Skeletal muscle satellite cell (primary cell): Measurements from ENCODE around the gene ATXN7.

ENCODE experiments used
- H3K27me3 ChIP-seq: 2 replicates; pipeline ENCODE4 v1.7.0; 2013; ENCODE audit warnings: low read length; ENCODE audit not compliant: control insufficient read depth, insufficient read depth
- H3K36me3 ChIP-seq: 2 replicates; pipeline ENCODE4 v1.7.0; 2013; ENCODE audit warnings: mild to moderate bottlenecking, control low read depth, low read length; ENCODE audit not compliant: insufficient read depth
- H3K4me1 ChIP-seq: 2 replicates; pipeline ENCODE4 v1.7.0; 2013; ENCODE audit warnings: low read length; ENCODE audit not compliant: control insufficient read depth, insufficient read depth
- H3K4me2 ChIP-seq: 2 replicates; pipeline ENCODE4 v1.7.0; 2013; ENCODE audit warnings: mild to moderate bottlenecking, low read length
- H3K4me3 ChIP-seq: 2 replicates; pipeline ENCODE4 v1.7.0; 2013; ENCODE audit warnings: low read length
- H3K9ac ChIP-seq: 2 replicates; pipeline ENCODE4 v1.7.0; 2013; ENCODE audit warnings: mild to moderate bottlenecking, low read depth, low read length, moderate library complexity
- H3K9me3 ChIP-seq: replicated peaks from 2 replicates; pipeline ENCODE4 v1.7.0; 2013; ENCODE audit warnings: mild to moderate bottlenecking, control low read depth, low read length

The ATXN7 gene

GRCh38 chr3:63910001-63910400, 46.3 kb downstream of the ATXN7 start:
- no peaks in the 10 kb centered on the region for H3K27me3 ChIP-seq
- no peak overlapping the region for H3K4me3 ChIP-seq
- H3K4me1 ChIP-seq: peaks cover 21% of the 10 kb centered on the region
- H3K4me2 ChIP-seq: no peak overlapping the region
- no peak overlapping the region for H3K9ac ChIP-seq
- no peaks in the 10 kb centered on the region for H3K9me3 ChIP-seq
- peaks cover 5% of the 10 kb centered on the region for H3K36me3 ChIP-seq

- Histone ChIP-seq H3K36me3 (peaks cover 14% of the 10 kb centered on the region), H3K4me1 (peaks cover 21% of the 10 kb centered on the region), H3K9me3 (no peaks in the 10 kb centered on the region), H3K4me3 (peak overlapping the region; percentile 87), H3K27me3 (no peaks in the 10 kb centered on the region), H3K4me2 (peak overlapping the region; percentile 96), H3K9ac (peak overlapping the region; percentile 96)
Observed at GRCh38 chr3:63910891-63911290, 47.2 kb downstream of the ATXN7 start.

- Histone ChIP-seq H3K36me3 (peaks cover 19% of the 10 kb centered on the region), H3K4me3 (peak overlapping the region; percentile 87), H3K4me2 (peak overlapping the region; percentile 96), H3K9ac (peak overlapping the region; percentile 96), H3K4me1 (peaks cover 21% of the 10 kb centered on the region), H3K27me3 (no peaks in the 10 kb centered on the region), H3K9me3 (no peaks in the 10 kb centered on the region)
Observed at GRCh38 chr3:63911509-63911872, 47.8 kb downstream of the ATXN7 start.

GRCh38 chr3:63911873-63912767, 48.5 kb downstream of the ATXN7 start, which contains the start of gene SCAANT1:
TSS of gene SCAANT1 (minus strand) at chr3:63912383.
- Histone ChIP-seq H3K9ac (peak within 1 kb of the TSS; percentile 96), H3K9me3 (no peaks in the 10 kb centered on the region), H3K4me2 (peak within 1 kb of the TSS; percentile 96), H3K4me3 (peak within 1 kb of the TSS; percentile 87), H3K4me1 (peaks cover 21% of the 10 kb centered on the region), H3K27me3 (no peaks in the 10 kb centered on the region), H3K36me3 (peaks cover 21% of the 10 kb centered on the region)

- Histone ChIP-seq H3K36me3 (peaks cover 29% of the 10 kb centered on the region), H3K4me1 (peaks cover 27% of the 10 kb centered on the region), H3K9me3 (no peaks in the 10 kb centered on the region), H3K4me2 (peak overlapping the region; percentile 93), H3K9ac (peak overlapping the region; percentile 96), H3K4me3 (peak overlapping the region; percentile 87), H3K27me3 (no peaks in the 10 kb centered on the region)
Observed at GRCh38 chr3:63912768-63913588, 49.3 kb downstream of the ATXN7 start.

GRCh38 chr3:63914312-63914711, 50.6 kb downstream of the ATXN7 start:
- H3K9ac ChIP-seq: peak overlapping the region; percentile 96
- no peaks in the 10 kb centered on the region for H3K27me3 ChIP-seq
- H3K36me3 ChIP-seq: peaks cover 33% of the 10 kb centered on the region
- no peaks in the 10 kb centered on the region for H3K9me3 ChIP-seq
- H3K4me1 ChIP-seq: peaks cover 36% of the 10 kb centered on the region
- H3K4me2 ChIP-seq: peak overlapping the region; percentile 93
- peak overlapping the region; percentile 7 for H3K4me3 ChIP-seq

- H3K4me1 ChIP-seq: peaks cover 24% of the 10 kb centered on the region
- no peaks in the 10 kb centered on the region for H3K27me3 ChIP-seq
- no peaks in the 10 kb centered on the region for H3K9me3 ChIP-seq
- no peak overlapping the region for H3K4me3 ChIP-seq
- peak overlapping the region; percentile 20 for H3K4me2 ChIP-seq
- H3K36me3 ChIP-seq: peaks cover 51% of the 10 kb centered on the region
- H3K9ac ChIP-seq: no peak overlapping the region
Observed at GRCh38 chr3:63918321-63918720, 54.7 kb downstream of the ATXN7 start.

- no peaks in the 10 kb centered on the region for H3K27me3 ChIP-seq
- peaks cover 15% of the 10 kb centered on the region for H3K4me1 ChIP-seq
- H3K9me3 ChIP-seq: no peaks in the 10 kb centered on the region
- no peak overlapping the region for H3K9ac ChIP-seq
- H3K36me3 ChIP-seq: peaks cover 60% of the 10 kb centered on the region
- H3K4me3 ChIP-seq: no peak overlapping the region
- no peak overlapping the region for H3K4me2 ChIP-seq
Observed at GRCh38 chr3:63920001-63920400, 56.3 kb downstream of the ATXN7 start.

GRCh38 chr3:63921741-63922482, 58.2 kb downstream of the ATXN7 start:
- Histone ChIP-seq H3K36me3 (peaks cover 56% of the 10 kb centered on the region), H3K9ac (no peak overlapping the region), H3K4me1 (peaks cover 15% of the 10 kb centered on the region), H3K4me2 (no peak overlapping the region), H3K9me3 (no peaks in the 10 kb centered on the region), H3K27me3 (no peaks in the 10 kb centered on the region), H3K4me3 (no peak overlapping the region)

GRCh38 chr3:63922491-63923199, 59.0 kb downstream of the ATXN7 start:
- Histone ChIP-seq H3K9ac (no peak overlapping the region), H3K4me2 (no peak overlapping the region), H3K4me1 (peaks cover 13% of the 10 kb centered on the region), H3K36me3 (peaks cover 54% of the 10 kb centered on the region), H3K27me3 (no peaks in the 10 kb centered on the region), H3K4me3 (no peak overlapping the region), H3K9me3 (no peaks in the 10 kb centered on the region)
